Vagina (tissue), 2 donors: ENCODE results near the gene DGCR8.

Source experiments
- CTCF ChIP-seq, 3 experiments: fragments of 450-650 bp in 2 of 3; fragments of 200-600 bp in 1 of 3; sonication (generic) in 1 of 3; IDR thresholded peaks; one replicate each; pipeline ENCODE4 v1.5.1; 2017 to 2019; ENCODE audit warnings: antibody characterized with exemption in 3 of 3, mild to moderate bottlenecking in 2 of 3, moderate library complexity in 2 of 3
- POLR2AphosphoS5 ChIP-seq, 2 donors: sonication (generic); formaldehyde crosslinking; IDR thresholded peaks; one replicate each; pipeline ENCODE4 v1.9.0; 2017; ENCODE audit warnings: antibody characterized with exemption in 2 of 2, mild to moderate bottlenecking in 2 of 2, low read depth in 1 of 2; ENCODE audit not compliant: insufficient read depth in 1 of 2

- no peak for TF ChIP-seq CTCF (IDR thresholded peaks at IDR 0.05)
- TF ChIP-seq POLR2AphosphoS5 (IDR thresholded peaks at IDR 0.05; ENCODE audit: insufficient read depth in 1 of 2, low read depth in 1 of 2) = no peak
Observed at GRCh38 chr22:20132686-20133246, 52.7 kb downstream of the DGCR8 start.
